K562 (cell line): ENCODE measurements around the gene HLA-DMB. TPM values are rescaled to one million over a fixed set of nuclear protein-coding genes. Genes with fewer than 3 reads are reported as not detected.

Source experiments
- CCAR2 ChIP-seq: fragments of 200-400 bp; formaldehyde crosslinking; IDR thresholded peaks from 2 replicates; pipeline ENCODE4 v1.6.1; 2017; ENCODE audit warnings: mild to moderate bottlenecking, low read depth, low read length
- ELK1 ChIP-seq: sonication (generic); formaldehyde crosslinking; IDR thresholded peaks from 2 replicates; pipeline ENCODE4 v1.8.1; 2022; ENCODE audit warnings: missing genetic modification reagents
- ETV1 ChIP-seq: fragments of 450-650 bp; conservative IDR thresholded peaks from 2 replicates; pipeline ENCODE4 v1.6.1; 2016; ENCODE audit warnings: missing genetic modification characterization, control low read depth, low read depth, missing compliant biosample characterization
- HDAC2 ChIP-seq: fragments of 450-650 bp; IDR thresholded peaks from 2 replicates; pipeline ENCODE4 v1.6.1; 2016; ENCODE audit warnings: mild to moderate bottlenecking
- KDM1A ChIP-seq, 2 experiments: fragments of 450-650 bp; IDR thresholded peaks; 2 replicates each; pipeline ENCODE4 v1.6.1; 2016; ENCODE audit warnings: mild to moderate bottlenecking in 2 of 2
- MAFG ChIP-seq: fragments of 450-650 bp; conservative IDR thresholded peaks from 2 replicates; pipeline ENCODE4 v1.6.1; 2016; ENCODE audit warnings: missing genetic modification characterization, missing compliant biosample characterization
- MIER1 ChIP-seq: fragments of 450-650 bp; IDR thresholded peaks from 2 replicates; pipeline ENCODE4 v1.6.1; 2016; ENCODE audit warnings: antibody characterized with exemption, mild to moderate bottlenecking, low read depth
- NEUROD1 ChIP-seq: fragments of 150-350 bp; IDR thresholded peaks from 2 replicates; pipeline ENCODE4 v1.6.1; 2014; ENCODE audit warnings: borderline replicate concordance, low read length, low read depth; ENCODE audit not compliant: partially characterized antibody
- NFXL1 ChIP-seq: fragments of 450-650 bp; formaldehyde crosslinking; IDR thresholded peaks from 2 replicates; pipeline ENCODE4 v1.4.0; 2021; ENCODE audit warnings: mild to moderate bottlenecking
- PCBP1 ChIP-seq: fragments of 200-400 bp; formaldehyde crosslinking; IDR thresholded peaks from 2 replicates; pipeline ENCODE4 v1.6.1; 2018; ENCODE audit warnings: mild to moderate bottlenecking, low read depth, low read length; ENCODE audit not compliant: poor library complexity, severe bottlenecking
- PHB2 ChIP-seq: fragments of 450-650 bp; IDR thresholded peaks from 2 replicates; pipeline ENCODE4 v1.6.1; 2017; ENCODE audit warnings: low read depth
- SAP30 ChIP-seq: fragments of 200-600 bp; sonication (generic); IDR thresholded peaks from 2 replicates; pipeline ENCODE4 v1.6.1; 2012; ENCODE audit warnings: borderline replicate concordance, low read depth, mild to moderate bottlenecking, moderate library complexity, low read length, control low read depth, inconsistent platforms; ENCODE audit not compliant: insufficient read depth, poor library complexity, severe bottlenecking
- SRSF7 ChIP-seq: fragments of 200-400 bp; formaldehyde crosslinking; optimal IDR thresholded peaks from 2 replicates; pipeline ENCODE3; 2017; ENCODE audit warnings: mild to moderate bottlenecking, low read depth, low read length
- TAF1 ChIP-seq: IDR thresholded peaks from 2 replicates; pipeline ENCODE4 v1.6.1; 2011; ENCODE audit warnings: mild to moderate bottlenecking, low read length, moderate library complexity; ENCODE audit not compliant: insufficient read depth, control insufficient read depth, severe bottlenecking; ENCODE audit errors: extremely low read depth
- THRA ChIP-seq: fragments of 450-650 bp; IDR thresholded peaks from 2 replicates; pipeline ENCODE4 v1.6.1; 2017; ENCODE audit warnings: mild to moderate bottlenecking, moderate library complexity
- ZBTB43 ChIP-seq: sonication (generic); formaldehyde crosslinking; IDR thresholded peaks from 2 replicates; pipeline ENCODE4 v1.8.0; 2023; ENCODE audit warnings: mild to moderate bottlenecking, missing genetic modification reagents
- ZFP36 ChIP-seq: fragments of 150-350 bp; IDR thresholded peaks from 2 replicates; pipeline ENCODE4 v1.6.1; 2018; ENCODE audit warnings: low read length, low read depth; ENCODE audit not compliant: partially characterized antibody
- ZNF174 ChIP-seq: fragments of 250-450 bp; sonication (Bioruptor Pico); IDR thresholded peaks from 2 replicates; pipeline ENCODE4 v1.4.0; 2020; ENCODE audit warnings: mild to moderate bottlenecking
- ZNF644 ChIP-seq: fragments of 200-800 bp; sonication (Bioruptor generic); IDR thresholded peaks from 2 replicates; pipeline ENCODE4 v1.6.1; 2016; ENCODE audit warnings: low read depth, missing genetic modification characterization, missing compliant biosample characterization
- polyA plus RNA-seq, 8 experiments: library from polyadenylated mRNA; depleted of rRNA in 4 of 8; stranded (reverse) in 5 of 8; unstranded in 3 of 8; fragments of >200 nt; fragmentation: Nextera tagmentation in 2 of 8; fragmentation: Illumina TruSeq in 1 of 8; extraction: Ambion mirVana in 2 of 8; extraction: Trizol in 1 of 8; gene quantifications; 2 replicates each; pipeline versions ENCODE4 v1.2.1 to v1.2.3, GENCODE V29; 2011 to 2014; ENCODE audit warnings: inconsistent platforms in 1 of 8, missing spikeins in 1 of 8
- total RNA-seq, 7 experiments: library from RNA; depleted of rRNA in 6 of 7; stranded (reverse); fragments of >200 nt in 6 of 7; fragmentation: Illumina TruSeq in 2 of 7; extraction: Trizol in 2 of 7; gene quantifications; 2 replicates each; pipeline versions ENCODE4 v1.2.1 to v1.2.3, GENCODE V29; 2011 to 2021; ENCODE audit warnings: low replicate concordance in 1 of 7
- TF ChIP-seq, protein P1 (sequence below): sonication (generic); formaldehyde crosslinking; IDR thresholded peaks from 2 replicates; pipeline ENCODE4 v1.8.0; 2023; ENCODE audit warnings: mild to moderate bottlenecking, missing genetic modification reagents

HLA-DMB gene
- total and polyA plus RNA-seq, 9 of the 15 experiments (the other 6 are each of a cell fraction or from before 2014, with no cell fraction given): 0.38 TPM; not detected in 8

- 0 out of 2 replicates have a peak, but pooled peaks have one; percentile 16 for TF ChIP-seq ZBTB43 (CRISPR knock-in tag)
- no peak for TF ChIP-seq THRA
- no peak for TF ChIP-seq TAF1
- TF ChIP-seq MIER1: 0 out of 2 replicates have a peak, but pooled peaks have one; percentile 68
- TF ChIP-seq ZFP36: no peak
- TF ChIP-seq PCBP1: no peak
- TF ChIP-seq SRSF7: no peak
- no peak for TF ChIP-seq ETV1 (tag)
- TF ChIP-seq HDAC2: no peak
- TF ChIP-seq ZNF174 (CRISPR knock-in tag): no peak
- no peak for TF ChIP-seq NEUROD1
- peak; percentile 86; the same call in 1 of the 2 replicates for TF ChIP-seq ZNF644 (tag)
- TF ChIP-seq KDM1A (IDR thresholded peaks at IDR 0.05): no peak
- TF ChIP-seq NFXL1 (CRISPR knock-in tag): no peak
- TF ChIP-seq, protein P1, sequence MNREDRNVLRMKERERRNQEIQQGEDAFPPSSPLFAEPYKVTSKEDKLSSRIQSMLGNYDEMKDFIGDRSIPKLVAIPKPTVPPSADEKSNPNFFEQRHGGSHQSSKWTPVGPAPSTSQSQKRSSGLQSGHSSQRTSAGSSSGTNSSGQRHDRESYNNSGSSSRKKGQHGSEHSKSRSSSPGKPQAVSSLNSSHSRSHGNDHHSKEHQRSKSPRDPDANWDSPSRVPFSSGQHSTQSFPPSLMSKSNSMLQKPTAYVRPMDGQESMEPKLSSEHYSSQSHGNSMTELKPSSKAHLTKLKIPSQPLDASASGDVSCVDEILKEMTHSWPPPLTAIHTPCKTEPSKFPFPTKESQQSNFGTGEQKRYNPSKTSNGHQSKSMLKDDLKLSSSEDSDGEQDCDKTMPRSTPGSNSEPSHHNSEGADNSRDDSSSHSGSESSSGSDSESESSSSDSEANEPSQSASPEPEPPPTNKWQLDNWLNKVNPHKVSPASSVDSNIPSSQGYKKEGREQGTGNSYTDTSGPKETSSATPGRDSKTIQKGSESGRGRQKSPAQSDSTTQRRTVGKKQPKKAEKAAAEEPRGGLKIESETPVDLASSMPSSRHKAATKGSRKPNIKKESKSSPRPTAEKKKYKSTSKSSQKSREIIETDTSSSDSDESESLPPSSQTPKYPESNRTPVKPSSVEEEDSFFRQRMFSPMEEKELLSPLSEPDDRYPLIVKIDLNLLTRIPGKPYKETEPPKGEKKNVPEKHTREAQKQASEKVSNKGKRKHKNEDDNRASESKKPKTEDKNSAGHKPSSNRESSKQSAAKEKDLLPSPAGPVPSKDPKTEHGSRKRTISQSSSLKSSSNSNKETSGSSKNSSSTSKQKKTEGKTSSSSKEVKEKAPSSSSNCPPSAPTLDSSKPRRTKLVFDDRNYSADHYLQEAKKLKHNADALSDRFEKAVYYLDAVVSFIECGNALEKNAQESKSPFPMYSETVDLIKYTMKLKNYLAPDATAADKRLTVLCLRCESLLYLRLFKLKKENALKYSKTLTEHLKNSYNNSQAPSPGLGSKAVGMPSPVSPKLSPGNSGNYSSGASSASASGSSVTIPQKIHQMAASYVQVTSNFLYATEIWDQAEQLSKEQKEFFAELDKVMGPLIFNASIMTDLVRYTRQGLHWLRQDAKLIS (CRISPR knock-in tag): no peak
- TF ChIP-seq CCAR2: no peak
- TF ChIP-seq ELK1 (CRISPR knock-in tag): no peak
- 0 out of 2 replicates have a peak, but pooled peaks have one; percentile 29 for TF ChIP-seq PHB2
- no peak for TF ChIP-seq MAFG
- no peak for TF ChIP-seq SAP30
These were observed 30.4 kb upstream of the HLA-DMB start (continued) for GRCh38 chr6:32971242-32971580.
